OCI-LY3 (cell line): Measurements from ENCODE around the gene RNF38.

Source experiments
- EZH2phosphoT487 ChIP-seq: fragments of 200-600 bp; shearing (Covaris generic); IDR thresholded peaks from 2 replicates; pipeline ENCODE4 v1.6.1; 2018; ENCODE audit warnings: antibody characterized with exemption, mixed run types, low read depth
- TF ChIP-seq, protein P1 (sequence below): fragments of 200-600, 300-600 bp; sonication (generic); IDR thresholded peaks from 2 replicates; pipeline ENCODE4 v1.5.1; 2014; ENCODE audit warnings: antibody characterized with exemption, low read length, low read depth

DNA sequence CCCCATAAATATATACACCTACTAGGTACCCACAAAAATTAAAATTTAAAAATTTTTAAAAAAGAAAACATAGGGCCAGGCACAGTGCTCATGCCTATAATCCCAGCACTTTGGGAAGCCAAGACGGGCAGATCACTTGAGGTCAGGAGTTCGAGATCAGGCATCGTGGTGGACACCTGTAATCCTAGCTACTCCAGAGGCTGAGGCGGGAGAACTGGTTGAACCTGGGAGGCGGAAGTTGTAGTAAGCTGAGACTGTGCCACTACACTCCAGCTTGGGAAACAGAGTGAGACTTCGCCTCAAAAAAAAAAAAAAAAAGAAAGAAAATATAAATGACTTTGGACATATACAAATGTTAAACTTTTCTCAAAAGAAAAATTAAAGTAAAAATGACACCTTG is 33.3 kb upstream of the RNF38 start:
- TF ChIP-seq, protein P1, sequence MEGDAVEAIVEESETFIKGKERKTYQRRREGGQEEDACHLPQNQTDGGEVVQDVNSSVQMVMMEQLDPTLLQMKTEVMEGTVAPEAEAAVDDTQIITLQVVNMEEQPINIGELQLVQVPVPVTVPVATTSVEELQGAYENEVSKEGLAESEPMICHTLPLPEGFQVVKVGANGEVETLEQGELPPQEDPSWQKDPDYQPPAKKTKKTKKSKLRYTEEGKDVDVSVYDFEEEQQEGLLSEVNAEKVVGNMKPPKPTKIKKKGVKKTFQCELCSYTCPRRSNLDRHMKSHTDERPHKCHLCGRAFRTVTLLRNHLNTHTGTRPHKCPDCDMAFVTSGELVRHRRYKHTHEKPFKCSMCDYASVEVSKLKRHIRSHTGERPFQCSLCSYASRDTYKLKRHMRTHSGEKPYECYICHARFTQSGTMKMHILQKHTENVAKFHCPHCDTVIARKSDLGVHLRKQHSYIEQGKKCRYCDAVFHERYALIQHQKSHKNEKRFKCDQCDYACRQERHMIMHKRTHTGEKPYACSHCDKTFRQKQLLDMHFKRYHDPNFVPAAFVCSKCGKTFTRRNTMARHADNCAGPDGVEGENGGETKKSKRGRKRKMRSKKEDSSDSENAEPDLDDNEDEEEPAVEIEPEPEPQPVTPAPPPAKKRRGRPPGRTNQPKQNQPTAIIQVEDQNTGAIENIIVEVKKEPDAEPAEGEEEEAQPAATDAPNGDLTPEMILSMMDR: no peak
- TF ChIP-seq EZH2phosphoT487: no peak
